Forelimb muscle (tissue), 1 donor: ENCODE results near the gene MGAT4B. TPM values are rescaled to one million over a fixed set of nuclear protein-coding genes. Genes with fewer than 3 reads are reported as not detected.

Source experiments
- DNase-seq: peaks from one replicate; pipeline ENCODE4 v3.0.0-alpha.2; 2013; ENCODE audit warnings: low read depth
- polyA plus RNA-seq: library from polyadenylated mRNA; unstranded; fragments of 120-200 nt; gene quantifications from one replicate; pipeline ENCODE4 v1.2.1, GENCODE V29; 2013; ENCODE audit not compliant: insufficient read length

MGAT4B gene
- polyA plus RNA-seq, 1 donor: 60.7 TPM

DNA sequence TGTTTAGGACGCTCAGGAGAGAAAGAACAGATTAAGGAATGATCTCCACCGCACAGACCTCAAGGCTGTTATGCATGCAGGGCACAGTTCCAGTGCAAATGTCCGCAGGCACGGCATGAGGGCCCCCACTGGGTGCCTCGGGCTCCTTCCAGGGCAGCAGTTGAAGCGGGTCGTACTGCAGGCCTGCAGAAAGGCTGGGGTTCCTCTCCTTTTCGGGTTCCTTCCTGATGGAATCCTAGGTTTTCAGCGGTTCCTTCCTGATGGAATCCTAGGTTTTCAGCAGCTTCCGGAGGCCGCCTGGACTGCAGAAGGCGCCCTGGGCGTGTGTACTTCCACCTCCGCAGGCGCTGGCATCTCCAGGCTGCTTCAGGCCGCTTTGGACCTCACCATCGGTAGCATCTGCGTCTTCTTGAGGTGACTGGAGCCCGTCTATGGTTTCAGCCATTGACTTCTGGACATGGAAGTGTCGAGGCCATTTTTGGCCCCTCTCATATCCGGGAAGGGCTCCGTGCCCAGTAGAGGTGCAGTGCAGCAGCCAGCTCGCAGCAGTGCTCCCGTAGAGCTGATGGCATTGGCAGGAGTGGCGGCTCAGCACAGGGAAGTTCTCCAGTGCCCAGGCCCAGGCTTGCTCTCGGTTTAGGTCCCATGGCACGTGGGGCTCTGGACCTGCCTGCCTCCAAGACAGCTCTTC is 5.6 kb upstream of the MGAT4B start:
- DNase-seq: no peak

DNA sequence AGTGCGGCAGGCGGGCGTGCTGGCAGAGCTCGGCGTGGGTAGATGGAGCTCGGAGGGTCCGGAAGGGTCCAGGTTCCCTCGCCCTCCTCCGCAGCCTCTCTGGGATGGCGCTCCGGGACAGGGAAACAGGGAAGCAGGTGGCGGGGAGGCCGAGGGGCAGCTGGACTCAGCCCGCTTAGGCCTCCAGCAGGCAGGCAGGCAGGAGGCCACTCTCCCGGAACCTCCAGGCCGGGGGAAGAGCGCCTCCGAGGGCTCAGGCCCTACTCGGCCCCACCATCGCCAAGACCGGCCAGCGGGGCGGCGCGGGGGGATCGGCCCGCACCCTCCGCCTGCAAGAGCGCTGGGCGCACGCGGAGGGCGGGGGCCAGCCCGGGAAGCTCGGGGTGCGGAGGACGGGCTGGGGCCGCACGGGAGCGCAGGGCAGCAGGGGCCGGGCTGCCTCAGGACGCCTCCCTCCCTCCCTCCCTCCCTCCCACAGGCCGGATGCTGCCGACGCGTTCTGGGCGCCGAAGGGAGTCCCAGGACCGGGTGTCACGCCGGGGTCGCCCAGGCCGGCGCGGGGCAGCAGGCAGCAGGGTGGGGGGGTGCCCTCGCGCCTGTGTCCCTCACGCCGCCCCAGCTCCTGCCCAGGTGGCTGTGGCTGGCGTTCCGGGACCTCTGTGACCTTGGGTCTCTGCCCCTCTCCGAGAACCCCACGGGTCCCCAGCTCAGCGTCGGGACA is 977 bp downstream of the MGAT4B start:
- no peak for DNase-seq

DNA sequence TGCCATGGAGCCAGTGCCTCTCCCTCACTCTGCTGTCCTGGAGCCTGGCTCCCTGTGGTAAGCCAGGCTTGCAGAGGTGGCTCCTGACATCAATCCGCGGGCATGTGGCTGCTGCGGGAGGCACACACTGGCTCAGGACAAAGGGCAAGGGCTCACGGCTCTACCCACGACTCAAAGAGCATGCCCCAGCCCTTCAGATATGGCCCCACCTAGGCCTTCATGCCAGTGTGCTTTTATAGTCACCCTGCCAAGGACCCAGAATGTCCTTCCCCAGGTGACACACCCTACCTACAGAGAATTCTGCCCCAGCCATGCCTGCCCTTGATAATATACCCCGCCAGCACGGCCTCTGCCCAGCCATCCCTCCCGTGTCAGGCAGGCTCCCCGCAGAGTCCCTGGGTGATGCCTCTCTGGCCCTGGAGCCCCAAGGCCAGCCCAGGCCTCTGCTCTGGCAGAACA is 1.6 kb downstream of the MGAT4B start:
- no peak for DNase-seq

DNA sequence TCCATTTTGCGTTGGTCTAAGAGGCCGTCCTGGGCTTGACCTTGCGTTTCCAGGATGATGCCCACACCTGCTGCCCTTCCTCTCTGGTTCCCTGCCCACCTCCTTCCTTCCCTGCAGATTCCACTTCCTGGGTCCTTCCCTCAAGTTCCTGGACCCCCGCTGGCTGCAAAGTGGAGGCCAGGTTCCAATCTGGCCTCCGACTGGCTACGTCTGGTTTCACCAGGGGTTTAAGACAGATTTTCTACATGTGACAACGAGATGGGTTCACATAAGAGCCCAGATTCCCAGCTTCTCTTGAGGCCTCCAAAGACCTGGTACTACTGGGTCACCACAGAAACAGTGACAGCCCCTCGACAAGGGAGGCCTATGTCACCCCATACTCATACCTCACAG is 2.1 kb downstream of the MGAT4B start:
- no peak for DNase-seq

DNA sequence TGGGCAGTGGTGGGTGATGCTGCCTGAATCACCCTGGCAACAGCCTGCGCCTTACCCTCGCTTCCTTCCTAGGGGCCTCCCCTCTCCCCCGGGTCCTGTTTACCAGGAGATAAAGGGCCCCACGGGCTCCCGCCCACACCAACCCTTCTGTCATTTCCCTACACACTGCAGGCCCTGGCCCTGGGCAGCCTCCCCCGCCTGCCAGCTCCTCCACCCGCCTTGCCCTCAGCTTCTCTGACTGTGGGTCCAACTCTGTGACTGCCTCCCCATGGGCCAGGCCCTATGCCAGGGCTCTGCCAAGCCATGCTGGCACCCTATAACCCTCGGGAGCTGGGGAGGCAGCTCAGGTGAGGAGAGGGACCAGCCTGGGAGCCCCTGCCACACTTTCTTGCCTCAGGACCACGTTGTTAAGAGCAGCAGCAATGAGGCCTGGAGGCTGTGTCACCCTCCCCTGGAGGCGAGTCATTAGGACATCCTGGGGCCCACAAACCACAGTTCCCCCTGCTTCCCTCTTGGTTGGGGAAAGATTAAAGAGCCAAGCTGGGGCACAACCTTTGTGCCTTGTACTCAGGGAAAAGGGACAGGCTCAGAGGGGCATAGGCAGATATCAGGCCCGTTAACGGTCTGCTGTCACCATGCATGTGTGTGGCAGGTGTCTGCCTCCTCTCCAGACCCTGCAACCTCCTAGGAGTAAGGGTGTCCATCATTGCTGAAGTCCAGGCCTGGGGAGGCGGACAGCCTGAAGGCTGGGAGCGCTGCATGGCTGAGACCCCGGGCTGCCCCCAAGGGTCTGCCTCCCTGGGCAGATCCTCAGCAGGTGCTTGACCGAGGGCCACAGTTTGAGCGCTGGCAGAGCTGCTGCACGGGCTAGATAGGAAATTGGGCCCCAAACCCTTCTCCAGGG is 2.8 kb downstream of the MGAT4B start:
- no peak for DNase-seq

DNA sequence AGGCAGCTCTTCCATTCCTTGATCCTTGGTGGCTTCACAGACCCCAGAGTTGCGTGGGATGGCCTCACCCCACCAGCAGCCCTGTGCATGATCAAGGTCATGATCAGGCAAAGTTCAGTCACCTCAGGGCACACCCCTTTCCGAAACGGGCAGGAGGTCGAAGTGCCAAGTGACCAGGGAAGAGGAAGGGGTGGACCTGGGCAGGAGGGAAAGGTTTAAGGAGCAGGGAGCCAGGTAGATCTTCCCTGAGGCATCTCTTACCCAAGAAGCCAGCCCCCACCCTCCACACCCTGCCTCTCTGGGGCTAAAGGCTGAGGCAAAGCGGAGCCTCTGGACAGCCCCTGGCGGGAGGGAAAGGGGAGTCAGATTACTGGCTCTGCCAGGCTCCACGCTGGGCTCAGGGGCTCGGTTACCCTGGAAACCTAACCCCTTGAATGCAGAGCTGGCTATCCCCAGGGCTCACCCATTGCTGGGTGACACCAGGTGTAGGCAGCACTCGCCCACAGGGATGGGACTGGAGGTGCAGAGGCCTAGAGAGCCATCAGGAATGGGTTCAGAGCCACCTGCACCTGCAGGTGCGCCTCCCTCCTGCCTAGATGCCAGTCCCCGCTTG is 3.6 kb downstream of the MGAT4B start:
- DNase-seq: no peak

DNA sequence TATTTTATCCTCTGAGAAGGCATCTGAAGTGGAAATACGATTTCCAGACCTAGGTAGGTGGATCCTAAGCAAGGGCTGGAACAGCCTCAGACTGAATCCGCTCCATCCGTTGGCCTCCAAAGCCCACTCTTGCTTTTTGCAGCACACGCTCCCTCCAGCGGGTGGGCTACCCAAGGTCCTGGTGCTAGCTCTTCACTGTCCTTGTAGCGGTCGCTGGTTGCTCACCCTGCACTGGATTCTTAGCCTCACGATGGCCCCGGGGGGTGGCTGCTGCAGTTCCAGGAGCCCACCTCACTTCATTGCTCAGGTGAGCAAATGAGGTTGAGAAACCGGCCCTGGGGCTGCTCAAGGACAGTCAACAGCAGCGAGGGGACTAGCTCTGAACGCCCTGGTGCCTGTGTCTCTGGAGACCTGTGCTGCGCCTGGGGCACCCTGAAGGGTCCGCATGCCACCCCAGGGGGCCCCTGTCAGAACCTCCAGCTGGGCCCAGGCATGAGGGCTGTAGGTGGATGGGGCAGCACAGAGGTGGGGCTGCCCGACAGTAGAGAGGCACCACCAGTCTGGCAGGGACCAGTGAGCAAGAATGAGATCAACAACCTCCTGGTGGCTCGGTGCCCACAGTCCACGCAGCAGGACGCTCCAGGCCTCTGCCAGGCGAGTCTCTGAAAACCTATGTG is 4.3 kb downstream of the MGAT4B start:
- no peak for DNase-seq

DNA sequence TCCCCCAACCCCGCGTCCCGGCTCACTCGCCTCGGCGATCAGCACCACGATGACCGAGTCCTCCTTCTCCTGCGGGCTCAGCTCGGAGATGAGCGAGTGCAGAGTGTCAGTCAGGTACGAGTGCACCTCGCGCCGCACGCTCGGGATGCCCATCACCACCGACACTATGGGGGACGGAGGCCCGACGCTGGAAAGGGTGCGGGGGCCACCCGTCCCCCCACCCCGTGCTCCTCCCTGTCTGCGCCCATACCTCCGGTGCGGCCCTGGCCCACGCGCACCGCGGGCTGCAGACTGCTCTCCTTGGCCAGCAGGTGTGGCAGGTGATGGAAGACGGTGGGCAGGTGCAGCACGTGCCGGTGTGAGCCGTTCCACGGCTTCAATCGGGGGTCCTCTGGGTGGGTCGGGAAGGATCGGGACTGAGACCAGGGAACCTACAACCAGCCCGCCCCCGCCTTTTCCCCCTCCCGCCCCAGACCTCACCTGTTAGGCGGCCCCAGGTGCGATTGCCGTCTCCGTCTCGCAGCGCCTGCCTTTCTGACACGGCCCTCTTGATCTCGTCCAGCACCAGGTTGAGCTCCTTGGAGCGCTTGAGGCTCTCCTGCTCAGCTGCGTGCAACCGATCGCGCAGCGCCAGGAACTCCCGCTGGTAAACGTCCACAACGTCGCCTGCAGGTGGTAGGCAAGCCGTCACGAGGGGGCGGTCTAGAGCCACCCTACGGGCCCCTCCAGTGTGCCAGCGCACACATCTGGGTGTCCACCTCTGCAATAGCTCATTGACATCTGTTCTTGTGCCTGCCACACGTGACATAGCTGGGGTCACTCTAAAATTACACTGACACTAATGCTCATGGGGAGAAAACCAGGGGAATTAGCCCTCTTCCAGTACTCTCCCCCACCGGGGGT is 5.1 kb downstream of the MGAT4B start:
- DNase-seq: no peak

DNA sequence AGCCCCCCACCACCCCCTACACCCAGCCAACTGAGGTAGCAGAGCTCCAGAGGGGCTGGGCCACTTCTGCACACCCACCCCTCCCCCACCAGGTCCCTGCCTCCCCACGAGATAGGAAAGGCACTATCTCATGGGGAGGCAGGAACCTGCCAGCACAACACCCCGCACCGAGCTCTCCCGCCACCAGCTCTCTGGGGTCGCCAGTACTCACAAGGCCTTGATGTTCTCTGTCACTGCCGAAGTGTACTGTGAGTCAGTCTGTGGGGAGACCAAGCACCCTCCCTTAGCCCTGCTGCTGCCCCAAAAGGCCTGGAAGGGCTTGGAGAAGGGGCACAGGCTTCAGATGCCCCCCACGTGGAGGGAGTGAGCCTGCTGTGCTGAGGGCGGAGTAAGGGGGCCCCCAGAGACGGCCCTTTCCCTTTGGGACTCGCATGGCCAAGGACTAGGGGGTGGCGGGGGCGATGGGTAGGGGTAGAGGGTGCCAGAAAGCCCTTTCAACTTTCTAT is 5.9 kb downstream of the MGAT4B start:
- no peak for DNase-seq

DNA sequence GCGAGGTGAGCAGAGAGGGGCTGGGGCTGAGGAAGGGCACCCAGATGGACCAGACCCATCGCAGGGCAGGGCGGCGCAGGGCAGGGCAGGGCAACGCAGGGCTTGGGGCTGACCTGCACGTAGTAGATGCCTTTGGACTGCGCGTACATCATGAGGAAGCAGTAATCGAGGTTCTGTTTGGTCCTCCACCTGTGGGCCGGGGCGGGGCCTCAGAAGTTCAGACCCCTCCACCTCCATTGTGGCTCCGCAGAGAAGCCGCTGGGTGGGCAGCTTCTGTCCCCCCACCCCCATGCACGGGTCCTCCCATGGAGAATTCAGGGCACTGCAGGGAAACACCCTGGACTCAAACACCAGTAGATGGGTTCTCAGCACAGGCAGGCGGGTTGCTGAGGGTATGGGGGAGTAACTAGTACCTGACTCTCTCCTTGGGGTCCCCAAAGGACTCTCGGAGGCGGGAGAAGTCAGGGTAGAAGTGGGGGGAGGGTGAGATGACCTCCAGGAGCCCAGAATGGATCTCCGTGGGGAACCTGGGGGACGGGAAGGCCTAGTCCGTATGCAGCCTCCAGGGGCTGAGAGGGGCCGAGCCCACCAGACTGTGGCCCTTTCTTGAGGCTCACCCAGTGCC is 6.5 kb downstream of the MGAT4B start:
- no peak for DNase-seq

DNA sequence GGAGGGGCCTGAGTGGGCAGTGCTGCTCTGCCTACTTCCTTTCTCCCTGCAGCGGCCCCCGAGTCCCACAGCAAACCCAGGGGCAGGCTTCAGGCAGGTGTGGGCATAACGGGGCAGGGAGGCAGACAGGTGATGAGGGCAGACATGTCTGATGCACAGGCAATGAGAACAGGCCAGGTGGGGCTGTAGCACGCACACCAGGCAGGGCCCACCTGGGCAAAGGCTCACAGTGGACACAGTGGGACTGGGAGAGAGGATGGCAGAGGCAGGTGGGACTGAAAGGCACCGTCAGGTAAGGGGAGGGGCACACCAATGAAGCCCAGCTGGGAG is 7.1 kb downstream of the MGAT4B start:
- DNase-seq: no peak

DNA sequence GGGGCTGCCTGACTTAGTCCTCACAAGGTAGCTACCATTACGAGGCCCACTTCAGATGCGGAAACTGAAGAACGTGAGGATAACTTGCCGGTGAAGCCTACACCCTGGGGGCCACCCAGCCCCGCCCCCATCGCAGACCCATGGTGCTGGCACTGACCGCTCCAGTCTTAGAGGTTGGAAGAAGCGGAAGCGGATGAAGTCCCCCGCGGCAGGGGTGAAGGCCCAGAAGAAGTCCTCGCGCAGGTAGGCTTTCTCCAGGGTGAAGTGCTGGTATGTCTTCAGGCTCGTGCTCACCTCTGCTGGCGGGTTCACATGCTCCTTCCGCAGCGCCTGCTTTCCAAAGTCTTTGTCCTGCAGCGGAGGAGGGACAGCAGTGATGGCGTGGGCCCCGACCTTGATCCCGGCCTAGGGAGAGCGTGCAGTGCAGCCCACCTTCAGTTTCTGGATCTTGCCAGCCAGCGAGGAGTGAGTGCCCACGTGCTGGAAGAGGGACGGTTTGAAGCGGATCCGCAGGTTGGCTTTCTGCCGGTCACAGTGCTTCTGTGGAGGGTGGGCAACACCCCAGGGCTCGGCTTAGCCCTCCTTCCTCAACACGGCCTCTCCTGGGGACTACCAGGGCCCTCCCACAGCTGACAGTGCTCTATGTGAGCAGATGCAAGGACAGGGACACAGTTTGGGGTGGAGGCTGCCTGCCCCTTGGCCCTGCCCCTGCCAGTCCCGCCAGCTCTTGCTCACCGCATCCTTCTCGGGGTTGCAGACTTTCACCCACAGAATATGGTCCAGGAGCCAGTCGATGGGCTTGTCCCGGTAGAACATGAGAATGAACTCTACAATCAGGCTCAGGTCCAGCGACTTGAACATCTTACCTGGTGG is 7.7 kb downstream of the MGAT4B start:
- DNase-seq: no peak

DNA sequence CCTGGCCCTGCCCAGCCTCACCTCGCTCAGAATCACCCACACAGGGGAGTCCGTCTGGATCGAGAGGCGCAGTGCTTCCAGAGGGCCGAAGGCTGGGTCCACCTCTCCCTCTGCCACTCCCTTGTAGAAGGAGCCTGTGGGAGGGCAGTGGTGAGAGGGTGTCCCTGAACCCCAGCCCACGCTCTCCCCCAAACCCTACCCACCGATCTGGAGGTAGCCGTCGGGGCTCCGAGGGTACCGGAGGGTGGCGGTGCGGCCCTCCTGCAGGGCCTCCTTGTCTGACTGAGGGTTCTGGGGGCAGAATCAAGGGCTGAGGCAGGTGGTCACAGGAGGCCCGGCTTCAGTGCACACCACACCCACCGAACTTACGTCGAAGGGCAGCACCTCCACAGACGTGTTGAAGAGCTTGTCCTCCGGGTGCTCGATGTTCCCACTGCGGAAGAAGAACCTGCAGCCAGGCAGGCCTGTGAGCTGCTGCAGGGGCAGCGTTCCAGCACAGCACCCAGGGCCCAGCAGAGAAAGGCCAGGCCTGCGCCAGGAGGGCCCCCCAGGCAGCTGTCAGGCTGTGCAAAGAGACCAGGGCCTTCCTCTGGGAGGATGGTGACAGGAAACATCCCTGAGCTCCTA is 8.4 kb downstream of the MGAT4B start:
- DNase-seq: no peak

DNA sequence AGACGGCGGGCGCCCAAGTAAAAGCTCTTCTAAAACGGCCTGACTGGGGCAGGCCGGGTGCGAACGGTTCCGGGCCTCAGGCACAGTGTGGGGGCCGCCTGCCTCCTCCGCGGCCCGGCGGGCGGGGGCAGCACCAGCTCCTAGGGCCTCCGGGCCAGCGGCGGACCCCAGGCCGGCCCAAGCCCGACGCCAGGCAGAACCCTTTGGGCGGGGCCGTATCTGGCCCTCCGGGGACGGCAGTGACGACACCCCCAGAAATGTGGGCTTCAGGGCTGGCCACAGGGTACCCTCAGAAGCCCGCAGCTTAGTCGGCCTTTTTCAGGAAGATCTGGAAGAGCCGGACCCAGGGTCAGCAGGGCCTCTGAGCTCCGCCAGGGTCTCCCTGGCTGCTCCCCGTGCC is 8.9 kb downstream of the MGAT4B start:
- DNase-seq: no peak

DNA sequence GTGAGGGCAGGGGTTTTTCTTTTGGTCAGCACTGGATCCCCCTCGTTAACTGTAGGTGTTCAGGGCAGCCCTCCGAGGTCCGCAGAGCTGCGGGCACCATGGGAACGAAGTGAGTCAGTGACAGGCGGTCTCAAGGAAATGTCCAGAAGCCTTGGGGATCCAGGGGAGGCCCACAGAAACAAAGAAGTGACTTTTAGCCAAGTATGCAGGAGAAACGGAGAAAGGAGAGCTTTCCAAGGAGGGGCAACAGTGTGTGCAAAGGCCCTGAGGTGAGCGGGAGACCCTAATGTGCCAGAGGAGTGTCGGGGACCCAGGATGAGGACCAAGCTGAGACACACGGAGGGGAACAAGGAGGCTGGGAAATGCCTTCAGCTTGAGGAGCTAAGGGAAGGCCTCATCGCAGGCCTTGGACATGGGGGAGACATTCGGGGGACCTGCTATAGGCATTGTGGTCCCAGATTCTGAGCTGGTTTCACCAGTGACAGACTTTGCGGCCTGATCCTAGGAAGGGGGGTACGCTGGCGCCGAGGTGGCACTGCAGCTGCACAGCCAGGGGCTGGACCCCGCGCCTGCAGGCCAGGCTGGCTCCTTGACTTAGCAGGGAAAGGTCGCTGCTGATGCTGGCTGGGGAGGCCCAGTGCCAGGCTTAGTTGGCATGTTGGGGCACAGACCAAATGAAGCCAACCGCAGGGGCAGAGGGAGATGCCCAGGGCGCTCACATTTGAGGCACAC is 9.6 kb downstream of the MGAT4B start:
- no peak for DNase-seq

DNA sequence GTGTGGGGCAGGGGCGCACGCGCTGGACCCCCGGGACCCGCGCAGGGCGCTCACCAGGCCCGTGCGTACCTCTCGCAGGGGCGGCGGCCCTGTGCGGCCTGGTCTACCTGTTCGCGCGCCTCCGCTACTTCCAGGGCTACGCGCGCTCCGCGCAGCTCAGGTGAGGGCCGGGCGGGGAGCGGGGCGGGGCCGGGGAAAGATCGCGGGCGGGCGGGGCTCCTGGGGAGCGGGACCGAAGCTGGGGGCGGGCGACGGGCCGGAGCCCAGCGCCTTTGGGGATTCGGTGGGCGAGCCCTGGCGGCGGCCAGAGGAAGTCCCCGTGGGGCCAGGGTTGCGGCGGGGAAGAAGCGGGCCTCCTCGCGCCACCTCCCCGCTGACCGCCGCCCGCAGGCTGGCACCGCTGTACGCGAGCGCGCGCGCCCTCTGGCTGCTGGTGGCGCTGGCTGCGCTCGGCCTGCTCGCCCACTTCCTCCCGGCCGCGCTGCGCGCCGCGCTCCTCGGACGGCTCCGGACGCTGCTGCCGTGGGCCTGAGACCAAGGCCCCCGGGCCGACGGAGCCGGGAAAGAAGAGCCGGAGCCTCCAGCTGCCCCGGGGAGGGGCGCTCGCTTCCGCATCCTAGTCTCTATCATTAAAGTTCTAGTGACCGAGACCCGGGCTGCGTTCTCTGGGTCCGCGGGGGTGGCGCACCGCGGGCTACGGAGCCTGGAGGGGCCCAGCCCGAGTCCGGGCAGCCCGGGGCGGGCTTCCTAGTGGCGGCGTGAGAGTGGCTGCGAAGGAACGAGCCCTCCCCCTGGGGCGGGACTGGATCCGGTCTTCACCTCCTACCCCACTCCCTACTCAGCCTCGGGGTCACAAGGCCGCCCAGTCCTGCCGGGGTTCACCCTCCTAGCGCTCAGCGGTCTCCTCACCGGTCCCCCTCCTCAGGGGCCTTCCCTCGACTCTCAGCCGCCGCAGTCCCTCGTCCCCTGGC is 10.5 kb downstream of the MGAT4B start:
- no peak for DNase-seq
